ENCODE data around the gene ATG2A. TPM values are rescaled to one million over a fixed set of nuclear protein-coding genes. Genes with fewer than 3 reads are reported as not detected.

The ATG2A gene
- total RNA-seq, 1 donor from 2014 or later = 39.5 TPM

- Histone ChIP-seq H3K9me3 (no peaks in the 10 kb centered on the region), H3K36me3 (peaks cover 87 to 97% of the 10 kb centered on the region in 2 donors), H3K27ac (no peak overlapping the region), H3K4me3 (no peak overlapping the region), H3K4me1 (no peaks in the 10 kb centered on the region), H3K27me3 (no peaks in the 10 kb centered on the region)
- intact Hi-C loops (cut with DNase I) = no loop called here
- TF ChIP-seq CTCF (IDR thresholded peaks at IDR 0.05) = no peak
- DNase-seq (ENCODE audit: low spot score in 2 of 2) = no peak
These were observed 16.2 kb downstream of the ATG2A start for GRCh38 chr11:64900774-64901173.

GRCh38 chr11:64900263-64900678, 16.7 kb downstream of the ATG2A start:
- H3K27ac ChIP-seq = no peak overlapping the region
- no peaks in the 10 kb centered on the region for H3K27me3 ChIP-seq
- no peak for DNase-seq (ENCODE audit: low spot score in 2 of 2)
- H3K9me3 ChIP-seq = no peaks in the 10 kb centered on the region
- peaks cover 82 to 94% of the 10 kb centered on the region in 2 donors for H3K36me3 ChIP-seq
- no peak overlapping the region for H3K4me3 ChIP-seq
- no peaks in the 10 kb centered on the region for H3K4me1 ChIP-seq
- intact Hi-C loops (cut with DNase I) = no loop called here
- TF ChIP-seq CTCF (IDR thresholded peaks at IDR 0.05) = no peak

- no peak for TF ChIP-seq CTCF (IDR thresholded peaks at IDR 0.05)
- DNase-seq (ENCODE audit: low spot score in 2 of 2) = no peak
- peaks cover 75 to 86% of the 10 kb centered on the region in 2 donors for H3K36me3 ChIP-seq
- H3K27ac ChIP-seq = no peak overlapping the region
- H3K27me3 ChIP-seq = no peaks in the 10 kb centered on the region
- intact Hi-C loops (cut with DNase I) = no loop called here
- no peaks in the 10 kb centered on the region for H3K9me3 ChIP-seq
- no peaks in the 10 kb centered on the region for H3K4me1 ChIP-seq
- H3K4me3 ChIP-seq = no peak overlapping the region
These were observed 18.5 kb downstream of the ATG2A start for GRCh38 chr11:64898541-64898940.

- Histone ChIP-seq H3K27me3 (no peaks in the 10 kb centered on the region), H3K4me1 (no peaks in the 10 kb centered on the region), H3K9me3 (no peaks in the 10 kb centered on the region), H3K4me3 (no peak overlapping the region), H3K27ac (no peak overlapping the region), H3K36me3 (peaks cover 70 to 81% of the 10 kb centered on the region in 2 donors)
- no peak for TF ChIP-seq CTCF (IDR thresholded peaks at IDR 0.05)
- intact Hi-C loops (cut with DNase I) = no loop called here
- DNase-seq (ENCODE audit: low spot score in 2 of 2) = no peak
These were observed 18.9 kb downstream of the ATG2A start for GRCh38 chr11:64898076-64898445.

- no peaks in the 10 kb centered on the region for H3K4me1 ChIP-seq
- TF ChIP-seq CTCF (IDR thresholded peaks at IDR 0.05) = no peak
- no peaks in the 10 kb centered on the region for H3K27me3 ChIP-seq
- no peak for DNase-seq (ENCODE audit: low spot score in 2 of 2)
- peaks cover 65 to 75% of the 10 kb centered on the region in 2 donors for H3K36me3 ChIP-seq
- no peak overlapping the region for H3K27ac ChIP-seq
- H3K9me3 ChIP-seq = no peaks in the 10 kb centered on the region
- intact Hi-C loops (cut with DNase I) = no loop called here
- no peak overlapping the region for H3K4me3 ChIP-seq
These were observed 19.5 kb downstream of the ATG2A start for GRCh38 chr11:64897381-64898075.
